Lung (tissue), 12 donors: ENCODE measurements around the gene RTKN2. TPM values are rescaled to one million over a fixed set of nuclear protein-coding genes. Genes with fewer than 3 reads are reported as not detected.

ENCODE experiments used
- ATAC-seq: fragments of 200-7000 bp; cut with Tn5 transposase; one replicate; pipeline ENCODE4 v1.9.1; 2020; ENCODE audit warnings: moderate number of reproducible peaks; ENCODE audit not compliant: insufficient read depth, low FRiP score
- DNase-seq, 3 donors: peaks; one replicate each; pipeline ENCODE4 v3.0.0-alpha.2; 2013 to 2017
- H3K27ac ChIP-seq, 2 donors: one replicate each; pipeline ENCODE4 v1.5.1; 2013; ENCODE audit warnings: mild to moderate bottlenecking in 2 of 2, moderate library complexity in 2 of 2, control low read depth in 1 of 2, inconsistent platforms in 1 of 2, low read depth in 1 of 2, low read length in 1 of 2
- H3K27me3 ChIP-seq, 3 donors: one replicate each; pipeline ENCODE4 v1.5.1; 2013; ENCODE audit warnings: low read length in 2 of 3; ENCODE audit not compliant: control insufficient read depth in 3 of 3, insufficient read depth in 3 of 3
- H3K36me3 ChIP-seq, 4 donors: one replicate each; pipeline ENCODE4 v1.5.1; 2013; ENCODE audit warnings: low read length in 4 of 4, mild to moderate bottlenecking in 1 of 4, moderate library complexity in 1 of 4; ENCODE audit not compliant: control insufficient read depth in 4 of 4, insufficient read depth in 4 of 4
- H3K4me1 ChIP-seq, 5 donors: one replicate each; pipeline ENCODE4 v1.5.1; 2013; ENCODE audit warnings: low read length in 5 of 5, mild to moderate bottlenecking in 2 of 5, moderate library complexity in 1 of 5; ENCODE audit not compliant: control insufficient read depth in 5 of 5, insufficient read depth in 5 of 5
- H3K4me3 ChIP-seq: one replicate; pipeline ENCODE4 v1.5.1; 2013; ENCODE audit warnings: mild to moderate bottlenecking, control low read depth, moderate library complexity
- H3K9ac ChIP-seq, 2 donors: one replicate each; pipeline ENCODE4 v1.5.1; 2013; ENCODE audit warnings: low read length in 2 of 2, control low read depth in 1 of 2; ENCODE audit not compliant: insufficient read depth in 1 of 2
- H3K9me3 ChIP-seq, 4 donors: one replicate each; pipeline ENCODE4 v1.5.1; 2013; ENCODE audit warnings: low read length in 3 of 4, mild to moderate bottlenecking in 1 of 4, moderate library complexity in 1 of 4; ENCODE audit not compliant: control insufficient read depth in 4 of 4, insufficient read depth in 3 of 4
- WGBS, 2 donors: extraction: QIAGEN DNeasy Blood & Tissue Kit; methylation state at CpG; one replicate each; pipeline ENCODE4 v1.1.7; 2013; 5-methylcytosine and 5-hydroxymethylcytosine counted together
- polyA plus RNA-seq, 2 donors: library from polyadenylated mRNA; stranded (reverse); fragments of 200-250 nt; gene quantifications; one replicate each; pipeline ENCODE4 v1.2.1, GENCODE V29; 2013
- total RNA-seq, 2 donors: library from RNA; depleted of rRNA in 1 of 2; stranded (reverse); fragments of >200 nt in 1 of 2; gene quantifications; one replicate each; pipeline ENCODE4 v1.2.1, GENCODE V29; 2014 to 2021
- TF ChIP-seq, protein P1 (sequence below): IDR thresholded peaks from 2 replicates; pipeline ENCODE4 v1.5.1; 2012; ENCODE audit warnings: mild to moderate bottlenecking; ENCODE audit errors: control extremely low read depth, extremely low read depth
- donor health status: control.
- donor health status: control.
- donor health status: Bipolar disorder and iron deficiency.
- donor health status: healthy.
- donor health status: DM: yes; HTN: yes; CAD: no.

The RTKN2 gene
- total and polyA plus RNA-seq, 4 donors = 3.7 to 34.7 (median 16.8) TPM

DNA sequence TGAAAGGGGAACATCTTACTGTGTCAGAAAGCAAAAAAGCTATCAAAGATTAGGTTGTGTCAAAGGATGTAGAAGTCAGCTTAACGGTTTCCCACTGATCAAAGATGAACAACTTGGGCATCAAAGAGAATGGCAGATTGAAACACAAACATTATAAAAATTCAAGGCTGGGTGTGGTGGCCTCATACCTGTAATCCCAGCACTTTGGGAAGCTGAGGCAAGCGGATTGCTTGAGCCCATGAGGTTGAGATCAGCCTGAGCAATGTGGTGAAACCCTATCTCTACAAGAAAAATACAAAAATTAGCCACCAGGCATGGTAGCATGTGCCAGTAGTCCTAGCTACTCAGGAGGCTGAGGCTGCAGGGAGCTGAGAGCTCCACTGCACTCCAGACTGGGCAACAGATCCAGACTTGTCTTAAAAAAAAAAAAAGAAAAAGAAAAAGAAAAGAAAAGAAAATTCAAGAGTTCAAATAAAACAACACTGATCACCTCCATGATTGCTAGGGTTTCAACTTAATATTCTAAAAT lies 34.5 kb downstream of the RTKN2 start:
- no peak overlapping the region for H3K27ac ChIP-seq
- H3K27me3 ChIP-seq = no peaks in the 10 kb centered on the region
- no peaks in the 10 kb centered on the region for H3K9me3 ChIP-seq
- H3K4me3 ChIP-seq = no peak overlapping the region
- DNase-seq = no peak
- 86 to 99% methylated on average over 2 of the region's 2 CpGs for WGBS, 2 donors
- TF ChIP-seq, protein P1, sequence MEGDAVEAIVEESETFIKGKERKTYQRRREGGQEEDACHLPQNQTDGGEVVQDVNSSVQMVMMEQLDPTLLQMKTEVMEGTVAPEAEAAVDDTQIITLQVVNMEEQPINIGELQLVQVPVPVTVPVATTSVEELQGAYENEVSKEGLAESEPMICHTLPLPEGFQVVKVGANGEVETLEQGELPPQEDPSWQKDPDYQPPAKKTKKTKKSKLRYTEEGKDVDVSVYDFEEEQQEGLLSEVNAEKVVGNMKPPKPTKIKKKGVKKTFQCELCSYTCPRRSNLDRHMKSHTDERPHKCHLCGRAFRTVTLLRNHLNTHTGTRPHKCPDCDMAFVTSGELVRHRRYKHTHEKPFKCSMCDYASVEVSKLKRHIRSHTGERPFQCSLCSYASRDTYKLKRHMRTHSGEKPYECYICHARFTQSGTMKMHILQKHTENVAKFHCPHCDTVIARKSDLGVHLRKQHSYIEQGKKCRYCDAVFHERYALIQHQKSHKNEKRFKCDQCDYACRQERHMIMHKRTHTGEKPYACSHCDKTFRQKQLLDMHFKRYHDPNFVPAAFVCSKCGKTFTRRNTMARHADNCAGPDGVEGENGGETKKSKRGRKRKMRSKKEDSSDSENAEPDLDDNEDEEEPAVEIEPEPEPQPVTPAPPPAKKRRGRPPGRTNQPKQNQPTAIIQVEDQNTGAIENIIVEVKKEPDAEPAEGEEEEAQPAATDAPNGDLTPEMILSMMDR = no peak
- ATAC-seq = no peak
- peaks cover 0 to 9% (median 0%) of the 10 kb centered on the region in 5 donors for H3K4me1 ChIP-seq
- no peak overlapping the region for H3K9ac ChIP-seq
- H3K36me3 ChIP-seq = no peaks in the 10 kb centered on the region

DNA sequence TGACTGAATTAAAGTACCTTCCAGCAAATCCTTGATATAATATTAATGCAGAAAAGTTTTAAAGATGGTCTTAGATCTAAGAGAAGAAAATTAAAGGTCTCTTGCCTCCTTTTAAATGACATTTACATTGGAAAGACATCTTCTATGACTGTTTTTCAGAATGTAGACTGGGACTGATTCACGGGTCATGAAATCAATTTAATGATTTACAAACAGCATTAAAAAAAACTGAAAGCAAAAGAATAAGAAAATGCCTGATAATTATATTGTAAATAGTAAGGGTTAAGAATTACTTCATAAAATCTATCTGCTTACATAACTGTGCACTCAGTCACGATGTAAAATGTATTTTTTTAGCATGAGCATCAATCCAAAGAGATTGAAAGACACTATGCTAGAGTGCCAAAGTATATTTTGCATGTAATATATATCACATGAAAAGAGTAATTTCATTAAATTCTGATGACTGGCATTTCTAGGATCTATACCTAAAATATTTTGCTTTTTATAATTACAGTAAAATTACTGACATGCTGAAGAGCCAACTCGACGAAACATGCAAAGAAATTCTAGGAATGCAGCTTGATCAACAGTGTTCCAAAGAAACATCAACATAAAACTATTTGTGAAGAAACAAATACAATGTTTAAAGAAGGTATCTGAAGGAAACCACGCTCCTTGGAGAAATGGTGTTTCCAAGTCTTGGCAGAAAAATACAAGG lies 35.1 kb downstream of the RTKN2 start:
- ATAC-seq (no peak), DNase-seq (no peak)
- TF ChIP-seq, protein P1 = no peak
- H3K9me3 ChIP-seq = no peaks in the 10 kb centered on the region
- no peaks in the 10 kb centered on the region for H3K36me3 ChIP-seq
- no peak overlapping the region for H3K9ac ChIP-seq
- peaks cover 0 to 9% (median 0%) of the 10 kb centered on the region in 5 donors for H3K4me1 ChIP-seq
- H3K4me3 ChIP-seq = no peak overlapping the region
- 71 to 83% methylated on average over 5 of the region's 5 CpGs for WGBS, 2 donors
- H3K27ac ChIP-seq = no peak overlapping the region
- H3K27me3 ChIP-seq = no peaks in the 10 kb centered on the region

DNA sequence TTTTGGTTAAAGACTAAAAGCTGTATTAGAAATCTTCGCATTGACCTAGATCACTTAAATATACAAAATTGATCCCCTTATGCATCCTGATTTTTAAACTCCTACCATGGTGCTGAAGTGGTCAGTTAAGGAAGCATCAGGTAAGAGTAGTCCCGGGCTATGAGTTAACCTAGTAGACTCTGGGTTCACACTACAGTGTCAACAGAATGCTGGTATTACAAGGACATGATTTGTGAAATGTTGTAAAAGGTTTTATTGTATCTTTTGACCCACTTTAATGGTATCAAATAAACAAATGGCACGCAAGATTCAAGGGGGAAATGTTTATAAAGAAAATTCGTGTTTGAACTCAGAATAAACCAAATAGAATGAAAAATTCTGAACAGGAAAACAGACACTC lies 36.8 kb downstream of the RTKN2 start:
- H3K4me1 ChIP-seq = peaks cover 0 to 4% (median 0%) of the 10 kb centered on the region in 5 donors
- no peaks in the 10 kb centered on the region for H3K9me3 ChIP-seq
- H3K9ac ChIP-seq = no peak overlapping the region
- 82 to 89% methylated on average over 4 of the region's 4 CpGs for WGBS, 2 donors
- H3K27me3 ChIP-seq = no peaks in the 10 kb centered on the region
- ATAC-seq (no peak), DNase-seq (no peak)
- no peaks in the 10 kb centered on the region for H3K36me3 ChIP-seq
- no peak overlapping the region for H3K27ac ChIP-seq
- no peak overlapping the region for H3K4me3 ChIP-seq
- TF ChIP-seq, protein P1 = no peak
